NCI-H460 (cell line): ENCODE results near the gene ROCK1. TPM values are rescaled to one million over a fixed set of nuclear protein-coding genes. Genes with fewer than 3 reads are reported as not detected.

ENCODE experiments used
- small RNA-seq, 2 experiments: library from RNA; depleted of rRNA; stranded (forward); fragments of <200 nt; gene quantifications; one replicate each; pipeline ENCODE3, GENCODE V24; 2014
- total RNA-seq: library from RNA; depleted of rRNA; stranded (reverse); fragments of >200 nt; shearing (Covaris generic); gene quantifications from 2 replicates; pipeline ENCODE4 v1.2.3, GENCODE V29; 2014; rRNA removed

The ROCK1 gene
- total RNA-seq, 1 experiment from 2014 or later: 24.1 TPM

Small RNA genes within 50 kb of the gene (small RNA-seq; reads per million reads assigned to genes)
- gene RNU6-120P: 0 reads per million in 2 experiments

Other genes starting within 250 kb of the ROCK1 start
- gene GREB1L, start 130.4 kb upstream of the ROCK1 start, total RNA-seq: 1.9 and 2.1 TPM in 2 replicates